Stimulated activated CD4-positive, alpha-beta T cell treated with anti-CD3 and anti-CD28 coated beads, Interleukin-15, amount 100 ng/mL, for 24 hours (primary cell): ENCODE results near the gene TRPM1.
"Not testable (repeated sequence)": the region's sequence is repeated elsewhere in the genome, so short reads cannot be mapped to it uniquely, and the experiment has no call there.

Source experiments
- DNase-seq: peaks from one replicate; pipeline ENCODE4 v3.0.0-alpha.2; 2020

The TRPM1 gene

DNA sequence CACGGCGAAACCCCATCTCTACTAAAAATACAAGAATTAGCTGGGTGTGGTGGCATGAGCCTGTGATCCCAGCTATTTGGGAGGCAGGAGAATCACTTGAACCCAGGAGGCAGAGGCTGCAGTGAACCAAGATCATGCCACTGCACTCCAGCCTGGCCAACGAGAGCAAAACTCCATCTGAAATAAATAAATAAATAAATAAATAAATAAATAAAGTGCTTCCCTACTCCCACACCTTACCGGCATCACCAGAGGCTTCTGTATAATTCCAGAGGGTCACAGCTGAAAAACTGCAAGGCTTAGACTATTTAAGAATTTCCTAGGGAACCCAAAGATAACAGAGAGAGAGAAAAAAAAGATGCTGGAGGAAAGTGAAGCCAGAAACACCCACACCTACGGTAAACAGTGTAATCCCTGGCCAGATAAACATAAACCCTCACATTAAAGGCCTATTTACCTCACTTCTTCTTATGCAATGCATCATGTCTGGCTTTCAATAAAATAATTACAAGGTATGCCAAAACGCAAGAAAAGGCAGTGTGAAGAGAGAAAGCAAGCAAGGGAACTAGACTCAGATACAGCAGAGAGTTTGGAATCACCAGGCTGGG lies 15.0 kb upstream of the TRPM1 start:
- DNase-seq, result no peak

GRCh38 chr15:31111091-31111647 lies 9.6 kb upstream of the TRPM1 start:
- no peak for DNase-seq

GRCh38 chr15:31108836-31109235 lies 7.3 kb upstream of the TRPM1 start:
- DNase-seq, result no peak

DNA sequence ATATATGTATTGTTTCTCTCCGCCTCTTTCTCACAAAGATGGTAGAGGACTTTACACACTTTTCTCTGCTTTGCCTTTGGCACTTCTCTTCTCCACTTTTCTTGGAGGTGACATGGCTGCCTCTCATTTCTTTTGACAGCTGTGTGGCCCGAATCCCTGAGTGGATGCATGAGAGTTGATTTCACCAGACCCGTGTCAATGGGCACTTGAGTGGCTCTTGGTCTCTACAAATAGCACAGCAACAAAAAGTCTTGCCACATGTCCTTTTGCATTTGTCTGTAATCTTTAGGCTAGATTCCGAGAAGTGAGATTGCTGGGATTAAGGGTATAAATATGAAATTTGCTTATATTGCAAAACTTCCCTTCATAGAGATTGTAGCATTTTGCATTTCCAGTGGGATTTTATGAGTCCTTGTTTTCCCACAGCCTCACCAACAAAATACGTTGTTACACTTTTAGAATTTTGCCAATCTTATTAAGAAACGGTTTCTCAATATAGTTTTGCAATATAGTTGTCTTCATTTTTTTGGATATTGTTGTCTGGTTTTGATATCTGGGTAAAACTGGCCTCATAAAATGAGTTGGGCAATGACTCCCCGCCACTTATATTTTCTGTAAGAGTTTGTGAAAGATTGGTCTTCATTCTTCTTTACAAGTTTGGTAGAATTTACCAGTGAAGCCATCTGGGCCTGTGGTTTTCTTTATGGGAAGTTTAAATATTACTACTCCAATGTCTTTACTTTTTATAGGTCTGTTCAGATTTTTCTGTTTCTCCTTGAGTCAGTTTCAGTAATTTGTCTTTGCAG lies 5.2 kb upstream of the TRPM1 start:
- DNase-seq, result no peak

DNA sequence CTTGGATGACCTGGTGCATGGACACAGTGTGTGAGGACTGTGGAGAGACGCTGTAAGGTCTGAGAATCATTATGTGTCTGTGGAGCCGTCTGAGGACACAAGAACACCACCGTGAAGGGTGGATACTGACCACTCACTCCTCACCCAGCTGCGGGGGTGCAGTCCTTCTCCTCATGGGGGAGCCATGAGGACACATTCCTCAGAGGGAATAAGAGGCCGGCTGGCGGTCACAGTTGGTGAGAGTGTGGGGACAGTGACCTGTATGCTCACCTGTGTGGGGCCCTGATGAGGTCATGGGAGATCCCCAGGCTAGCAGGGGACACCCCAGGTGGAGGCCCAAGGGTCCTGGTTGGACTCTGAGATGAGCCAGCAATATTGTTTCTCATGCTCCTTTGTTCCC lies 2.5 kb upstream of the TRPM1 start:
- DNase-seq, result no peak

DNA sequence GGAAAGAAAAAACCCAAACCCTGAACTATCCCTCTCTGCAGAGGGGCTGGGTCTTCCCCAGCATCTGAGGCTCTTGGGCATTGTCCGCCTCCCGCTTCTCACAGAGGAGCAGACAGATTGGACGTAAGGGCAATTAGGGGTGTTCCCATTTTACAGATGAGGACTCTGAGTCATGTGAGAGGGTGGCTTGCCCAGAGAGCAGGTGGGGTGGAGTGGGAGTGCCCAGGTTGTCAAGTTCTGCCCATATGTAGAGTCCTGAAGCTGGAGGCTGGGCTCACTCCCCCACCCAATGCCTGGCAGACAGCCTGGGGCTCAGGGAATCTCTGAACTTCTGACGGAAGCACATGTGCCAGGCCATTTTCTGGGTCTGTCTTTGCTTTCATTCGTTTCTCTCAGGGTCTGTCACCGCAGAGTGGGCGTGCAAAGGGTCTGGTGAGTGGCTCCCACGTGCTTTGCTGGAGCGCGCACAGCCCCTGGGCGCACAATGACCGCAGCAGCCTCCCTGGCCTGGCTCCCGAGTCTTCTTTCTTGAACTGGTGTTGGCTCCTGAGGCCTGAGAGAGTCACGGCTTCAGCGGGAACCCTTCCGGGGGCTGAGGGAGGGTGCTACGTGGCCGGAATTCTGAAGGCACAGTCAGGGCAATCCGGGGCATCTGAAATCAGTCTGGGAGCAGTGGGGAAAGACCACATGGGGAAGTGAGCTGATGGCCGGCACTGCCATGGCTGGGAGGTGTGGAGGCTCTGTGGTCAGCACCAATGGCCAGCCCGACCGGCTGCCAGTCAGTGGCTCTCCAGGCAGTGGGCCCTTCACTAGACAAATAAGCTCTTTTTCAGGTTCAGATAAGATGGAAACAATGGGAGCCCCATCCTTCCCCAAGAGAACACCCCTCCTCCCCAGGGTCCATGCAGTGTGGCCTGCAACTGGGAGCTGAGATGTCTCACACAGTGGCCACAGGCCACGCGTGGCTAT lies 1.1 kb upstream of the TRPM1 start:
- DNase-seq, result no peak

DNA sequence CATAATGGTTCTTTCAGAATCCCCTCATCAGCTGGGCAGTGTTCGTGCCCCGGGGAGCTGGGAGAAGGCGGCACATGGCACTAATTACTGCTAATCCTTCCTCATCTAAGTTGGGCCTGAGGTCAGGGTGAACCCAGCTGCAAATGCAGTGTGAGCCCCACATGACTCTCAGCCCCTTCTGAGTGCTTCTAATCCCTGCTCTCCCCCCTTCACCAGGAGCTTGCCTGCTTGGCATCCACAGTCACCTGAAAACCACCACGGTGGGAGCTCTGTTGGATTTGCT lies 455 bp upstream of the TRPM1 start:
- DNase-seq, result no peak

DNA sequence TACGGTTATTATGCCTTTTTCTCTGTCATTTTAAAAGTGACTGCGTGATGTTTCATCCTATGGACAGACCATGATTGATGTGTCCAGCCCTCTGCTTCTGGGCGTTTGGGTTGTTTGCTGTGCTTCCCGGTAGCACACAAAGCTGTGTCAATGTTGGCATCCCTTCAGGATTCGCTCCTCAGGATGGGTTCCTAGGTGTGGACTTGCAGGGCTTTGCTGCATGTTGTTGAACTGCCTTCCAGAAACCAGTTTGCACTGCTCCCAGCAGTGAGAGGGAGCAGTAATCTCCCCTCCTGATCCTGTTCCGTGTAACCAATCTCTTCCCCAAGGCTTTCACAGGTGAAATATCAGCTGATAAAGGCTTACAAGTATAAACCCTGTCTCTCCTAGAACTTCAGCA lies 787 bp downstream of the TRPM1 start:
- DNase-seq, result no peak

- no peak for DNase-seq
These were observed 2.4 kb downstream of the TRPM1 start for GRCh38 chr15:31098953-31099740.

- no peak for DNase-seq
These were observed 3.0 kb downstream of the TRPM1 start for GRCh38 chr15:31098491-31098917.

DNA sequence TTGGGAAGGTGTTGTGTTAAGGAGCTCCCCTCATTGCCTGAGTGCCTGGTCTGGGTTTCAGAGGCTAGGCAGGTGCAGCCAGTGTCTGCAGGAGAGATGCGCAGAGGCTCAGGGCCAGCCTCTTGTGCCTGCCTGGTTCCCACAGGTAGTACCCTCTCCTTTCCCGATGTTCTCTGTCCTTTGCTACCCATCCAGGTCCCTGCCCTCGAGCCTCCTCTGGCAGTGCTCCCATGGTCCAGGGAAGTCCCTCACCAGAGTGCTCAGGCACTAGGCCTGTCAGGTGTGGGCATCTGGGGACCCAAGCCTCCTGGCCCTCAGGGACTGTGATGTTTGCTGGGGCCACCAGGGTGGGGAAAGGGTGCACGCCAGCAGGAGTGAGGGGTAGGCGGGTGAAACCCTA lies 5.0 kb downstream of the TRPM1 start:
- DNase-seq, result no peak

GRCh38 chr15:31091481-31091880 lies 10.0 kb downstream of the TRPM1 start:
- DNase-seq, result no peak

DNA sequence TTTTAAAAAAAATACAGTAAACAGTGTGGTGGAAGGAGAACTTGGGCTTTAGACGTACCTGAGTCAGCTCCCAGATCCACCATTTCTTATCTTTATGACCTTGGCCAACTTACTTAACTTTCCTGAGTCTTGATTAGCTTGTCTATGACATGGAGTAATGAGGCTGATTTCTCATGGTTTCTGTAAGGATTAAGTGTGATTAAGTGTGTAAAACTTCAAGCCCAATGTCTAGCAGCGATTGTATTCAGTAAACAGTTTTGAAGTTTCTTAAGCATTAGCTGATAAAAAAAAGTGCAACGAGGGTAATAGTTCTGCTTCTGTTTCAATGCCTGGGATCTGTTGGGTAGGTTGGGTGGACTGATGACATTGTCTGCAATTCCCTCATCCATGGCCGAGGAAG lies 10.8 kb downstream of the TRPM1 start:
- no peak for DNase-seq

GRCh38 chr15:31089368-31090047 lies 12.0 kb downstream of the TRPM1 start:
- DNase-seq, result no peak

DNA sequence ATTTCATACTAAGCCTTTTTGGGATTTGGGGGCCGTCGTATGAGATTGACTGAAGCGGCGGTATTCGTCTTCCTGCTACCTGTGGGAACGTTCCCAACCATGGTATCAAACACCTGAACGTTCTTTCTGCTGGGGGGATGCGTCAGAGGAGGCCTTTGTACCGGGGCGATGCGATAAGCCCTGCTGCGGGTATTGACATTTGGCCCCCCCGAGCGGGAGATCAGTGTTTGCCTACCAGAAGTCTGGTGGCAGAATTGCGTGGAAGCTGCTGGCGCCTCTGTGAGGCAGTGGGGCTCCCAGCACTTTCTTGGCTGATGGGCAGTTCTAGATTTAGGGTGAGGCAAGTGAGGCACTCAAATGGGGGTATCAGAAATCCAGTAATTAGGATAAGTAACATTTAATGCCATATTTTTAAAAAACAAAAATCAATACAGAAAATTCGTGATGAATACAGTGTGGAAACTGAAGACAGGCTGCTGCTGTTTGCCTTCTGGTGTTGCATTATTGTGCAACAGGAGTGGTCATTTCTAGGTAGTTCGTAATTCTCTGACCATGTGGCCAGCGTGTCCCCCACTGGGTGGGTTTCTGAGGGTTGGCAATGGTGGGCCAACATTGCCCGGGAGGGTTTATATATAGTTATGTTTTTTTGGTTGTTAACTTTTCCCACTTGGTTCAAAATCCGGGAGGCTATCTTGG lies 12.7 kb downstream of the TRPM1 start:
- DNase-seq, result no peak

DNA sequence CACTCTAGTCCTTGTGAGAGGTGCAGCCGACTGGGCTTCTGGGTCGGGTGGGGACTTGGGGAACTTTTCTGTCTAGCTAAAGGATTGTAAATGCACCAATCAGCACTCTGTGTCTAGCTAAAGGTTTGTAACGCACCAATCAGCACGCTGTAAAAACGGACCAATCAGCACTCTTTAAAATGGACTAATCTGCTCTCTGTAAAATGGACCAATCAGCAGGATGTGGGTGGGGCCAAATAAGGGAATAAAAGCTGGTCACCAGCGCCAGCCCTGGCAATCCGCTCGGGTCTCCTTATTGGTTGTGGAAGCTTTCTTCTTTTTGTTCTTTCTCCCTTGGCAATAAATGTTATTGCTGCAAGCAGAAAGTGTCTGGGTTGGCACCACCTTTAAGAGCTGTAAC lies 13.5 kb downstream of the TRPM1 start:
- DNase-seq, result not testable (repeated sequence)

- no peak for DNase-seq
These were observed 15.2 kb downstream of the TRPM1 start for GRCh38 chr15:31086344-31086743.

GRCh38 chr15:31085359-31085758 lies 16.2 kb downstream of the TRPM1 start:
- DNase-seq, result no peak

DNA sequence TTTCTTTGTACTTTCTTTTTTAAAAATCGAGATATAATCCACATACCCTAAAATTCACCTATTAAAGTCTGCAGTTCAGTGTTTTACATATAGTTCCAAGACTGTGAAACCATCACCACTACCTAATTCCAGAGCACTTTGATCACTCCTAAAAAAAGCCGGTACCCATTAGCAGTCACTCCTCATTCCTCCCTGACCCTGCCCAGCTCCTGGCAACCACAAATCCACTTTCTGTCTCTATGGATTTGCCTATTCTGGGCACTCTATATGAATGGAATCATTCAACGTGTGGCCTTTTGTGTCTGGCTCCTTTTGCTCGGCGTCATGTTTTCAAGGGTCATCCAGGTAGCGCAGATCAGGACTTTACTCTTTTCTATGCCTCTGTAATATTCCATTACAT lies 17.3 kb downstream of the TRPM1 start:
- no peak for DNase-seq

DNA sequence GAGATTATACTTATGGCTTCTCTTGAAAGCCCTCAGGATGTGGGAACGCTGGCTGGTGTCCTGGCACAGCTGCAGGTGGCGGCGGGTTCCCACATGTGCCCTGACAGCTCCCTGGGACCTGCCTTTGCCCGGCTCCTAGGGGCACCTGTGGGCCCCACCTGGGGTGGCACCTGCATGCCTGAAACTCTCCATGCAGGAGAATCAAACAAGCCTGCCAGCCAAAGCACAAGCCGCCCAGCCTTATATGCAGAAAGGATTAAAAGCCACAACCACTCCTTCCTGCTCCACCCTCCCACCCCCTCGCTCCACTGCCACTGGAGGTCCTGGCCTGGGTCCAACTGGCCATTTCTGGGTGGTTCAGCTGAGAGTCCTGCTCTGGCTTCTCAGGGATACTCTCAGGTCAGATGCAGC lies 18.1 kb downstream of the TRPM1 start:
- DNase-seq, result no peak

DNA sequence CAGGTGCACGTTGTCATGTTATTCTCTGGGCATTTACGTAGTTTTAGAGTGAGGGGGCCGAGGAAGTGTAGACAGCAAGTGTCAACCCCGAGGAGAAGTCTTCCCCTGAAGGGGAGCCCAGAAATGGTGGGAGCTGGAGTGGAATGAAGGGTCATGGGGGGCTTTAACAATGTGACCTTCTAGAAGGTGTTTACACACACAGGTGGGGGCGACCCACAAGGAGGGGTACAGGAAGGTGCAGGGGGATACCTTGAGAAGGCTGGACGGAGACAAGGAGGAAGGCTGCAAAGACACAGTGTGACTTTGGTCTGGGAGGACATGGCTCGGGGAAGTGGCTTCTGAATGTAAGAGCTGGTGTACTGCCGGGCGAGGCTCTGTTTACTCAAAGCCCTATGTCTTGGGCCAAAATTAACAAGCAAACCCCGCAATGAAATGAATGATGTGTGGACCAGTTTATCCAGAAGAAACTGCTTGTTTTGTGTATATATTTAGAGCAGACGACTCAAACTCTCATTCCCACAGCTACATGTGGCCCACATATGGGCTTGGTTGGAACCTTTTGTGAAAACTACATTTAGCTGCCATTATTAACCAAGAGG lies 18.7 kb downstream of the TRPM1 start:
- DNase-seq, result no peak
